Measurements from ENCODE around the gene TBCCD1.
"Not testable (repeated sequence)": the region's sequence is repeated elsewhere in the genome, so short reads cannot be mapped to it uniquely, and the experiment has no call there.

TBCCD1 gene

DNA sequence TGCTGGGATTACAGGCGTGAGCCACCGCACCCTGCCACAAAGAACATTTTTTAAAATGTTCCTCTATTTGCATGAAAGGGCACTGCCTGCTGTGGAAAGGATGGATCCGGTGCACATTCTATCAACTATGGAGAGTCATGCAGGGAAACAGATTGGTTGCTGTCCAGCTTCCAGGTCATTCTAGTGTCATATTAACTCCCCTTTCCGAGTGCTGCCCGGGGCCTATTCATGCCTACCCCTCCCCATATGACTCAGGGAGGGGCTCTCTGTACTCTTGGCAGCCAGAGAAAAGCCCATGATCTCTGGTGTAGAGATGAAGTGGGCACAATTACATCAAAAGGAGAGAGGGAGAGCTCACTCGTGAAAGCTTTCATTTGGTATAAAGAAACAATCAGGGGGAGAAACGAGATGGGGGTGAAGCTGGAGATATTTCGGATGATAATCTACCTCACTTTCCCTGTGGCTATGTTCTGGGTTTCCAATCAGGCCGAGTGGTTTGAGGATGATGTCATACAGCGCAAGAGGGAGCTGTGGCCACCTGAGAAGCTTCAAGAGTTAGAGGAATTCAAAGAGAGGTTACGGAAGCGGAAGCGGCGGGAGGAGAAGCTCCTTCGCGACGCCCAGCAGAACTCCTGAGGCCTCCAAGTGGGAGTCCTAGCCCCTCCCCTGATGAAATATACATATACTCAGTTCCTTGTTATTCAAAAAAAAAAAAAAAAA lies 29.6 kb upstream of the TBCCD1 start:
- DNase-seq: no peak

DNA sequence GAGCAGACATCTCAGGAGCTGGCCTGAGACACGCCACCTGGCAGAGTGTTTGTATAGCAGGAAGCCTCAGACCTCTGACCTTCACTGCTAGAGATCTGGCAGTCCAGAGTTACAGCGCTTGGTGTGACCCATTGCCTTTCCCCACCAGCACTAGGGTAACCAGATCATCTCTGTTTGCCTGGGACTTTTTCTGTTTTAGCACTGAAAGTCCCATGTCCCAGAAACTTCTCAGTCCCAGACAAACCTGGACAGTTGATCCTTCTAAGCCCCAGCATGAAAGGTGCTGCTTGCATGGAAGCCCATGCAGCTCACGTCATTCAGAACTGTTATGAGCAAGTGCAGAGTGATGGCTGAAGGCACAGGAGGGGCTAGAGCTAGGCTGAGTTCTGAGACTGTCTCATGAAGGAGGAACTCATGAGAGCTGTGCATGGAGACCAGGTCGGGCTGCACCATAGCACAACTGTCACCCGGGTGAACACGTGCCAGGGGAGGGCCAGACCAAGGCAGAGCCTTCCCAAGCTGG lies 27.5 kb upstream of the TBCCD1 start:
- DNase-seq: no peak

DNA sequence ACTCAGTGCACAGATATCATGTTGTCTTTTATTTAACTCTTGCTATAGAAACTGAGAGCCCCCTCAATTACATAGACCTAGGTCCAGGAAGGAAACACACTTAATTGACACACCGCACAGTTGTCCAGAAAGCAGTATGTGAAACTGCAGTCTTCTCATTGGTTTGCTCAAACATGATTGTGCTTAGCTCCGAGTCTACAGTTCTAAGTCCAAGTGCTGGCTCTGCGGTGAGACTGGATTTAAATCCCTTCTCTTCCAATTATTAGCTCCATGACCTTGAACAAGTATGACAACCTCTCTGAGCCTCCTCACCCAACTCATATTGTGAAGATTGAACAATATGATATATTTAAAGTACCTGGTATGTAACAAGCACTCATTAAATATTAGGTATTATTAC lies 26.7 kb upstream of the TBCCD1 start:
- DNase-seq: no peak

DNA sequence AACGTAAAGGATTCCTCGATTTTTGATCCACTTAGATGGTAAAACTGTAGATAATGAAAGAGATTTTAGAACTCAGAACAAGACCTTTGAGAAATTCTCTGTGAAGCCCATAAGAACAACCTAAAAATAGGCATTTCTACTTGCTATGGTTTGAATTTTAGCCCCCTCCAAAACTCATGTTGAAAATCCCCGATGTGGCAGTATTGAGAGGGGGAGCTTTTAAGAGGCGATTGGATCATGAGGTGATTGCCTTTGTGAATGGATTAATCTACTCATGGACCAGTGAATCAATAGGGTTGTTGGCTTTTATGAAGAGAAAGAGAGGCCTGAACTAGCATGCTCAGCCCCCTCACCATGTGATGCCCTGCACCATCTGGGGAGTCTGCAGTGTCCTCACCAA lies 25.5 kb upstream of the TBCCD1 start:
- no peak for DNase-seq

DNA sequence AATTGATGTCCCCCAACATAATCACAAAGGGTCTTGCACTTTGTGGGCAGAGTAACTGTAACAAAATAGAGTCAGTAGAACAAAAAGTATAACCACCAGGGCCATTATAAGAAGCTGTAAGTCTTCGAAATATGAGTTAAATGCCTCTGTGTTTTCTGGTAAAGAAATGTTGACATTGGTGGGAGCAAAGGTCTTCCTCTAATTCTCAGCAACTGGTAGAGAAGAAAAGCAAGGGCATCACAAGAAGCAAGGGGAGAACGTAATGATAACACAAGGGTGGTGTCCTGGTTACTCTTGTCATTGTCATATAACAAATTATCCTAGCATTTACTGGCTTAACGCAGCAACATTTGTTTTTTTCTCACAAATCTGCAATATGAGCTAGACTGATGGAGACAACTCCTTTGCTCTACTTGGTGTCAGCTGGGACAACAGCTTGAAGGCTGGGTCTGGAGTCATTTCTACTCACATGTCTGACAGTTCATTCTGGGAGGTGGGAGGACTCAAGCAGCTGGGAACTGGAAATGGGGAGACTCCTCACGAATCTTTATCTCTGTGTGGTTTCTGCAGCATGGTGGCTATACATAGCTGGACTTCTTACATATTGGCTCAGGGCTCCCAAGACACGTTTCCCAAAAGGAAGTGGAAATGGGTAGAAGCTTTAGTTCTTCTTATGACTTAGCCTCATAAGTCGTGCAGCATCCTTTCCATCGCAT lies 23.6 kb upstream of the TBCCD1 start:
- DNase-seq: no peak

DNA sequence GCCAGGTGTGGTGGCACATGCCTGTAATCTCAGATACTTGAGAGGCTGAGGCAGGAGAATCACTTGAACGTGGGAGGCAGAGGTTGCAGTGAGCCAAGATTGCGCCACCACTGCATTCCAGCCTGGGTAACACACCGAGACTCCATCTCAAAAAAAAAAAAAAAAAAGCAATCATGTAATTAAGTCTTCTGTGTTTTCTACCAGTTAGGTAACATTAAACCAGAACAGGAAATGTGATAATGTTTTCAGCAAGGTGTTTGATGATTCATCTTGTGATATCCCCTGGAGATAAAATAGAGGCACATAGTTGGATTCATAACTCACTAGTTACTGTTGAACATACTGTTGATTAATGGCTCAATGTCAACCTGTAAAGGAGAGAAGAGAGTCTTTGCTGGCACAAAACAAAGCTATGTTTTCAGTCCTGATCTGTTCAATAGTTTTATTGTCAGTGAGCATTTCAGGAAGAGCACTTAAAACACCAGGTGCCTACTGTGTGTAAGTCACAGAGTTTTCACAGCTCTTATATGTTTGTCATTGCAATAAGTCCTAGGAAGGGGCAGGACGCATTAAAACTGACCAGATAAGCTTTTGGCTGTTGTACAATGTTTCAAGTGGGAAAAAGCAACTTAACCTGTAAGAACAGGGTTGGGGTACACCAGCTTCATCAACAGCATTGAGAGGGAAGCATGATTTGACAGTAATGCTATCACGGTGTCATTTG lies 22.9 kb upstream of the TBCCD1 start:
- DNase-seq: no peak

DNA sequence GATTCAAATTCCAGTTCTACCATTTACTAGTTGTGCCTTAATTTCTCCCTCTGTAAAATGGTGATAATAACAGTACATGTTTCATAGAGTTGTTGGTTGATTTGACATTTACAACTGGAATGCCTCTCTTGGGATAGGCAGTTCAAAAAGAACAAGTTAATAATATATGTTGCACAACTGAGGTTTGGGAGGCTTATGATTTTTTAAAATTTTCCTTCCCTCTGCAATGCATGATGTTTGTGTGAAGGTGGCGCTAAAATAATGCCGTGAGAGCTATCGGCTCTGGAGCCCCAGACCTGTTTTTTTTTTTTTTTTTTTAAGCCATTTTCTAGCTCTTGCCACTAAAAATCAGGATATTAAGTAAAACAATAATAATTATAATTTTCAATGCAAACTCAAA lies 22.0 kb upstream of the TBCCD1 start:
- peak; percentile 58 for DNase-seq

DNA sequence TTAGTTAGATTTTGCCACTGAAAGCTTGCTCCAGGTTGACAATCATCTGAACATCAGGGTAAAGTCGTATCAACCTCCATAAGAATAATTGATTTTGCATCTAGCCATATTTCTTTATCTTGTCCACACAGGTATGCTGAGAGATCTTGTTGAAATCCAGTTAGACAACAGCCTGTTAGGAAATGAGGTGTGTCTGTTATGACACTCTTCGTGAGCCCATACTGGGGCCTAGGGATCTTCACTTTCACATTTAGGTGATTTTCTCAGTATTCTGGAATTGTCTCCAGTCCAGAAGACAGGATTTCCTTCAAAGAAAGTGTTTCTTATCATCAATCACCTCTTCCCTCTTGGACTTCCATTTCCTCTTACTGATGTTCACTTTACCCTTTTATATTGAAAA lies 21.5 kb upstream of the TBCCD1 start:
- no peak for DNase-seq

DNA sequence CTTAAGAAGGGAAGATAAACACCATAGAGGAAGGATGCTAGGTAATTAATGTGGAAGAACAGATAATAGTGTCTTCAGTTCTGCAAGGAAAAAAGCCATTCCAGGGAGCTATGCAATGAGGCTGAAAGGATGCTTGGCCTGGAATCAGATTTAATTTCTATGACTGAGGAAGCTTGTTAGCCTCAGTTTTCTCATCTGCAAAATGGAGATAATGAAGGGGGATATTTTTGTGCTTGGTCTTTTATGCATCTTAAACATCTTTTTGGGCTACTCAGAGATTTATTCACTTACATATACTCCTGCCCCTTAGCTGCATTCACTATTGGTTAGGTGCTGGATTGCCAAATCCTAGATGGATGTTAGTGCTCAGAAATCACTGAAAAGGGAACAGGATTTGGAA lies 20.0 kb upstream of the TBCCD1 start:
- no peak for DNase-seq

DNA sequence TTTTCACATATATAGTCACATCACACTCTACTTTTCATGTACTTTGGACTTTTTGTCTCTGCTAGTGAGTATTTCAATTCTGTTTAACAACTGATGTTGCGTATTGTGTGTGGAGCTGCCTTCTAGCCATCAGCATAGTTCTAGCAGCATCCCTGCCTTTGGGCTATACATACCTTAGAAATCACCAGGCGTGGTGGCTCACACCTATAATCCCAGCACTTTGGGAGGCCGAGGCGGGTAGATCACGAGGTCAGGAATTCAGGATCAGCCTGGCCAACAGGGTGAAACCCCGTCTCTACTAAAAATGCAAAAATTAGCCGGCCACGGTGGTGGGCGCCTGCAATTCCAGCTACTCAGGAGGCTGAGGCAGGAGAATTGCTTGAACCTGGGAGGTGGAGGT lies 19.1 kb upstream of the TBCCD1 start:
- DNase-seq: not testable (repeated sequence)

DNA sequence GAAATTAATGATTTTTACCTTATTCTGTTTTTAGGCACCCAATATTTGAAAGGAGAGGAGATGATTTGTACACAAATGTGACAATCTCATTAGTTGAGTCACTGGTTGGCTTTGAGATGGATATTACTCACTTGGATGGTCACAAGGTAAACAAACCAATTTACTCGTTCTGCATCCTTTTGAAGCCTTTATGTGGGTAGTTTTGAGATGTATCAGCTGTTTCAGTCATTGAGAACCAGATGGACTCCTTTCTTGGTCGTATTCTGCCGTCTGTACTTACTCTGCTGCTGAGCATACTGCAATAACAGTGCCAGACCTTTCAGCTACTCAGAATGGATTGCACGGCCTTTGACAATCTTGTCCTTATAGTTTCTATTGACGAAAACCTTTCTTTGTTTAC lies 16.7 kb upstream of the TBCCD1 start:
- DNase-seq: no peak

DNA sequence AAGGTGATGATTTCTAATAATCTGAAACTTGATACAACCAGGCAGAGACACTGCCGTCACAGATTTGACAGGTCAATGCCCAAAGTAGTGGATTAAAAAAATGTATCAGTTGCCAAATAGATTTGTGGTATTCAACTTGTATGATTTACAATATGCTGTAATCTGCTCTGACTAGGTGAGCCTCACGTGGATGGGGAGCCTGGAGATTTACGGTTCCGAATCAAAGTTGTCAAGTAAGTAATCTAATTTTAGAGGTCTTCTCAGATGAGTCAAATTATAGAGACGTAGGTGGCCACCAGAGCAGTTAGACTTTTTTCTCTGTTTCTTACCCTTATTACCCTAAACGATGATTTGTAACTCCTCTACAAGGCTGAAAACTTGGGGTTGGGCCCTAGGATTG lies 15.4 kb upstream of the TBCCD1 start:
- no peak for DNase-seq

DNA sequence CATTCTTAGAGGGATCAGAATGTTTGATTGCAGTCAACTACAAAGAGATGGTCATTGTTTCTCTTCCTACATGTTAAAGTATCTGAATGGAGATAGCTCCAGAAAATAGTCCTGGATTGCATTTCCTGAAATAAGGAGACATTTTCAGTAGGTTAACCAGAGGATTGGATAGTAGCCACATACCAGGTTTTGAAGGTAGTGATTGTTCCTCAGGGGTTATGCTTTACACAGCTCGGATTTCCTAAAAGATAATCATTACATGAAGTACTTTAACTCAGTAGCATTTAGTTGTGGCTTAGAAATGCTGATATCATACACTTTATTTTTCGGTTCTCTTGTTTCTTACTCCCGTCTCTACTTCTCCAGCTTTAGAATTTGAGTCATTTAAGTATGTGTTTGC lies 13.6 kb upstream of the TBCCD1 start:
- no peak for DNase-seq

DNA sequence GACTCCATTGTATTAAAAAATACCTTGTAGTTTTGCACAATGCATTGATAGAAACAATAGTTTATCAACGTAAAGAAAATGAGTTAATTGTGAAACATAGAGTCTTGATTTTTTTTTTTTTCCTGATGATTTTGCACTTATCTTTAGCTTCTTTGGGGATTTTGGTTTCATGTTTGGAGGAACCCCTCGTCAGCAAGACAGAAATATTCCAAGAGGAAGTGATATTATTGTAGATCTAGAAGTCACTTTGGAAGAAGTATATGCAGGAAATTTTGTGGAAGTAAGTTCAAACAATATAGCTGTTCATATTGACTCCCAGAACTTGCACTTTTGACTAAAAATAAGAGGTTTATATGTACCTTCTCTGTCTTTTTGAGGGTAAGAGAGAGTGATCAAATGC lies 10.4 kb upstream of the TBCCD1 start:
- DNase-seq: no peak

DNA sequence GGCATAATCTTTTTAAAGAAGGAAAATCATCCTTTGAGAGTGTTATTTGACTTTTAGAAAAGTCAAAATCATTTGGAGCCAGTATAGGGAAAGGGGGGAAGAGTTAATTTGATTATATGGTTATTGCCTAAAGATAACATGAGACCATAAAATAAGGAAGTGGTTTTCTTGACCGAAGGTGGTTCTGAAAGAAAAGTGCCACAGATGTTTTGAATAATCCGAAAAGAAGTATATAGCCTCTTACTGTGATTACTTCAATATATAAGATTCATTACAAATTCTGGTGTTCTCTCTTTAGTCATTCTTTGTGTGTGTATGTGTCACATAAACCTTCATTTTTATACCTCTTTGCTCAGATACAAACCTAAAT lies 4.5 kb upstream of the TBCCD1 start:
- DNase-seq: peak; percentile 30

DNA sequence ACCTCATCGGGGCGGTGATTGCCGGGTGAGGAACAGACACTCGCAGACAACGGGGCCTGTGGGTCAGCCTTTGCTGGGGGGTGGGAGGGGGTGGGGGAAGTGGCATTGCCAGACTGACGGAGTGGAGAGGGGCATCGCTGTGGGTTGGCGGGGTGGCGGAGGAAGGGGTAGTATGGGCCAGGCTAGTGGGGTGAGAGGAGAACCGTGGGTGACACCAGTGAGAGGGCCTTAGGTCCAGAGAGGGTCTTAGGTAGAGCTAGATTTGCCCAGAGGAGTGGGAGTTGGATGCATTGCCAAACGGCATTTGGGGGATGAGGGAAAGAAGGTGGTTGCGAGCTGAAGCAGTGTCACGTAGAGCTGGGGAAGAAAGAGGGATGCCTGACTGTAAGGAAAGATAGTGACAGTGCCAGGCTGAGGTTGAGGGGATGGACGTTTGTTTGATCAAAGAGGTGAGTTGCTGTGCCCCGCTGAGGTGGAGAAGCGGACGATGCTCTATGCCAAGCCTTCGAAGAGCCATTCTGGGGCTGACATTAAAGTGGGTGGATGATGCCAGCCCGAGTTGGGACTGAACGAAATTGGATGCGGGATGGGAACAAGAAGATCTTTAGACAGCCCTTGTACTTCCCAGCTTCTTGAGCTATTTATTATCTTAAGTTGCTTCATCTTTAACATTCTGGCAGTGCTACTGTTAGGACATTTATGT lies 4.0 kb upstream of the TBCCD1 start:
- DNase-seq: no peak

DNA sequence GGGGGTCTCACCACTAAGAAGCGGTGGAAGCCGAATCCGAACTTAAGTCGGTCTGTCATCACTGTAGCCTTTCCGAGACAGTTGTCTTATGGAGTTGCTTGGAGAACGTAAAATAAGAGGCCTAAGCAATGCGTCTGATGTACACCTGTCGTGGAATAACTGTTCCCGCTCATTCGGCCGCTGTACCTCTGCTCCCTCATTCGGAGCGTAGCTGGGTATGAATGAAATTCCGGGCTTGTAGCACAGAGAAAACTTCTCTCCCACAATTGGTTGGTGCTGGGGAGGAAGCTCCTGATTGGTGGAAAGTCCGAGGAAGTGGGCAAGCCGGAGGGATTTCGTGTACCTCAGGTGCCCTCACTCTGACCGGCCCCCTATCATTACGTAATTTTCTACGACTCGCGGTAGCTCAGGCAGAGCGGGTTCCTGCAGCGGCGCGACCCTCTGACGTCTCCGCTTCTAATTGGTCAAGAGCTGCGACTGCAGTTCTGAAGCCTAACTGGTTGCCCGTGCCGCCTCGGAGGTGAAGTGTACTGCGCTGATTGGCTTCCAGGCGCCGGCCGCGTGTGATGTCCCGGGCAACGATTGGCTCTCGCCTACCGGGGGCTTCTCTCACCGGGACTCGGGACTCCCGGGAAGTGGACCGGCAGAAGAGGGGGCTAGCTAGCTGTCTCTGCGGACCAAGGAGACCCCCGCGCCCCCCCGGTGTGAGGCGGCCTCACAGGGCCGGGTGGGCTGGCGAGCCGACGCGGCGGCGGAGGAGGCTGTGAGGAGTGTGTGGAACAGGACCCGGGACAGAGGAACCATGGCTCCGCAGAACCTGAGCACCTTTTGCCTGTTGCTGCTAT lies 3.2 kb upstream of the TBCCD1 start, which contains the start of gene DNAJB11:
Gene DNAJB11, plus strand, starts transcription at position 625 of the 845 bp plus-strand sequence. Its CDS starts 178 bp downstream, at position 803.
- peak; percentile 99 for DNase-seq

DNA sequence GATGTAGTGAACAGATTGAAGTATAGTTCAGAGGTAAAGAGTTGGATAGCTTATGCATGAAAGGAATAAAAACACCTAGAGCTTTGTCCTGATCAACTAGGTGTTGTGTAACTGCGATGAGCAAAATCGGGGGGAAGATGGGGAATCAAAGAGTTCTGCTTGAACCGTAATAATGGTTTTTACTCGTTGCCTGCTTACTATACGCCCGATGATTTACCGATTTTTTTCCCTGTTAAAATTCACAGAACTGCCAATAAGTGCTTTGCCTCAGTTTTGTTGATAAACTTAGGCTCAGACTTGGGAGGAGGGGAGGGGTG lies 2.6 kb upstream of the TBCCD1 start:
- DNase-seq: no peak

DNA sequence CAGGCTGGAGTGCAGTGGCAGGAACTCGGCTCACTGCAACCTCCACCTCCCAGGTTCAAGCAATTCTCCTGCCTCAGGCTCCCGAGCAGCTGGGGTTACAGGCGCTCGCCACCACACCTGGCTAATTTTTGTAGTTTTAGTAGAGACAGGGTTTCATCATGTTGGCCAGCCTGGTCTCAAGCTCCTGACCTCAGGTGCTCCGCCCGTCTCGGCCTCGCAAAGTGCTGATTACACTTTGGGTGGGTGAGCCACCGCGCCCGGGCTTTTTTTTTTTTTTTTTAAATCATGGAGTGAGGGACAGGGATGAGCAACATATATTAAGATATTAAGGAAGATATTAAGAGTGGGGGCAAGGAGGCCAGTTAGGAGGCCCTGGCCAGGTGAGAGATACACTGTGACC lies 2.2 kb upstream of the TBCCD1 start:
- DNase-seq: peak; percentile 43

DNA sequence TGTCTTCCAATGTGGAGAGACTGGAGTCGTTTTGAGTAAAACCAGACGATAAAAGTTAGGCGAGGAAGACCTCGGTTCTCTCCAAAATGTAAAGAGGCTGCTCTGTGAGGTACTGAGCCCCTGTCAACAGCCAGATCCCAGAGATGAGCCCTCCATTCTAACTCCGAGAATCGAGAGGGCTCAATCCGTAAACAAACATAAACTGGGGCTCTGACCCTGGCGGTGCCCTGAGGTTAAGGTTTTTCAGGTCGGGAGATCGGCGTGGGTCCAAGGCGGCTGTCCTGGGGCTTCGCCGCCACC lies 417 bp downstream of the TBCCD1 start:
- DNase-seq: no peak

DNA sequence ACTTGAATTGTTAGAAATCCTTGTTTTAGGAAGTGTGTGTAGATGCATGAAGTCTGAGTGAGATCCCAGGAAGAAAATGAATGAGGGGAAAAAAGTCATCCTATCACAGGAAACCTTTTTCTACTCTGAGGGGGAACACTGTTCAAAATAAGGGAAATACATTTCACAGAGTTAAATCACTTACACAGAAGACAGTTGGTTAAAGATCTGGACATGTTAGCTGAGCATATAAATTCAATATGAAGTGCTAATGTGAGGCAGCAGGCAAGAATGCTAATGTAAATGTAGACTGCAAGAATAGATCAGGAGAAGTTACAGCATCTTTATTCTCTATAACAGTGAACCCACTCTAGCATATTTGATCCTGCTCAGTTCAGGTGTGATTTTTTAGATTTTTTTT lies 2.6 kb downstream of the TBCCD1 start:
- DNase-seq: no peak

DNA sequence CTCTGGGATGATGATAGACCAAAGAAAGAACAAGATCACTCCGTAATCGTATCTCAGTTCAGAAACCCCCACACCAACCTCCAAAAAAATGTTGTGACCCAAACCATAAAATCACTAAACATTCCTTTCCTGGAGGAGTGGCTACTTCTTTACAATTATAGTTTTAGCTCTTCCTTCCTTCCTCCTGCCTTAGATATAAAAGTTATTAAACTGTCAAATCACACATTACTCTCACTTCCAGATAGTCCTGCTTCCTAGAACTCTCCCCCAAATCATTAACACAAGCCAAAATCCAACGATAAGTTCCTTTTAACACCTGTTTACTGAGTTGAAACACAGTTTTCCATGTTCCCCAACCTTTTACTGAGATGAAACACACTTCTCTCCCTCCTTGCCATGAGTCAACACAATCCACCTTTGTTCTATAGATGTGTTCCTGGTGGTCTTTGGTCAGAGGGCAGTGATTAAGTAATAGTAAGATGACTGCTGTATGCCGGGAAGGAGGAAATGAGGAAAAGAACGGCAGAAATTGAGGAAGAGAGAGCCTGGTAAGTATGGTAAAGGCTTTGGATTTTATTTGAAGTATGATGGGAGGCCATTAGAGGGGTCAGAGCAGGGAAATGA lies 14.6 kb downstream of the TBCCD1 start:
- DNase-seq: no peak
